Neuron (in vitro differentiated cells): ENCODE results near the gene PPP1R8.
A peak's percentile ranks its signal among the peaks of the same experiment; 100 is the strongest.
"Not testable (repeated sequence)": the region's sequence is repeated elsewhere in the genome, so short reads cannot be mapped to it uniquely, and the experiment has no call there.

Experiments used
- H2AFZ ChIP-seq: one replicate; pipeline ENCODE4 v1.6.1; 2013; ENCODE audit warnings: low read depth, mild to moderate bottlenecking, inconsistent platforms, low read length, moderate library complexity
- H3K27me3 ChIP-seq: one replicate; pipeline ENCODE4 v1.6.1; 2013; ENCODE audit warnings: low read length; ENCODE audit not compliant: insufficient read depth
- H3K36me3 ChIP-seq: one replicate; pipeline ENCODE4 v1.6.1; 2013; ENCODE audit warnings: low read length; ENCODE audit not compliant: insufficient read depth
- H3K4me1 ChIP-seq: one replicate; pipeline ENCODE4 v1.6.1; 2013; ENCODE audit warnings: low read length; ENCODE audit not compliant: insufficient read depth
- H3K4me3 ChIP-seq: 2 replicates; pipeline ENCODE4 v1.5.1; 2013; ENCODE audit warnings: mild to moderate bottlenecking, low read length, moderate library complexity
- H3K9me3 ChIP-seq: one replicate; pipeline ENCODE4 v1.6.1; 2013; ENCODE audit warnings: low read length

PPP1R8 gene

GRCh38 chr1:27811741-27812500 lies 18.7 kb upstream of the PPP1R8 start:
- H3K36me3 ChIP-seq, result peaks cover 12% of the 10 kb centered on the region
- H3K9me3 ChIP-seq, result no peaks in the 10 kb centered on the region
- no peaks in the 10 kb centered on the region for H3K4me1 ChIP-seq
- no peaks in the 10 kb centered on the region for H3K27me3 ChIP-seq
- H3K4me3 ChIP-seq, result no peak overlapping the region
- no peak overlapping the region for H2AFZ ChIP-seq

GRCh38 chr1:27816921-27817630 lies 13.5 kb upstream of the PPP1R8 start:
- H2AFZ ChIP-seq, result no peak overlapping the region
- H3K4me1 ChIP-seq, result no peaks in the 10 kb centered on the region
- no peaks in the 10 kb centered on the region for H3K27me3 ChIP-seq
- no peaks in the 10 kb centered on the region for H3K9me3 ChIP-seq
- no peak overlapping the region for H3K4me3 ChIP-seq
- H3K36me3 ChIP-seq, result peaks cover 33% of the 10 kb centered on the region

- H3K4me3 ChIP-seq, result no peak overlapping the region
- no peaks in the 10 kb centered on the region for H3K4me1 ChIP-seq
- no peak overlapping the region for H2AFZ ChIP-seq
- no peaks in the 10 kb centered on the region for H3K27me3 ChIP-seq
- H3K9me3 ChIP-seq, result no peaks in the 10 kb centered on the region
- peaks cover 23% of the 10 kb centered on the region for H3K36me3 ChIP-seq
Measured at GRCh38 chr1:27821761-27822315, 8.7 kb upstream of the PPP1R8 start.

GRCh38 chr1:27823784-27824183 lies 6.8 kb upstream of the PPP1R8 start:
- Histone ChIP-seq H3K9me3 (no peaks in the 10 kb centered on the region), H2AFZ (no peak overlapping the region), H3K4me3 (no peak overlapping the region), H3K27me3 (no peaks in the 10 kb centered on the region), H3K4me1 (peaks cover 2% of the 10 kb centered on the region), H3K36me3 (peaks cover 13% of the 10 kb centered on the region)

GRCh38 chr1:27824411-27824810 lies 6.2 kb upstream of the PPP1R8 start:
- H2AFZ ChIP-seq, result no peak overlapping the region
- no peaks in the 10 kb centered on the region for H3K9me3 ChIP-seq
- H3K4me1 ChIP-seq, result peaks cover 3% of the 10 kb centered on the region
- H3K36me3 ChIP-seq, result peaks cover 9% of the 10 kb centered on the region
- H3K4me3 ChIP-seq, result no peak overlapping the region
- H3K27me3 ChIP-seq, result no peaks in the 10 kb centered on the region

- Histone ChIP-seq H3K36me3 (peaks cover 19% of the 10 kb centered on the region), H3K4me3 (peak overlapping the region; percentile 79), H3K4me1 (peaks cover 22% of the 10 kb centered on the region)
- H2AFZ ChIP-seq, H3K9me3 ChIP-seq, H3K27me3 ChIP-seq: not testable (repeated sequence)
Measured at GRCh38 chr1:27829339-27829960, 1.1 kb upstream of the PPP1R8 start.

- peak overlapping the region; percentile 79 for H3K4me3 ChIP-seq
- H3K36me3 ChIP-seq, result peaks cover 33% of the 10 kb centered on the region
- no peaks in the 10 kb centered on the region for H3K27me3 ChIP-seq
- peaks cover 22% of the 10 kb centered on the region for H3K4me1 ChIP-seq
- peaks cover 2% of the 10 kb centered on the region for H3K9me3 ChIP-seq
- peak overlapping the region; percentile 93 for H2AFZ ChIP-seq
Measured at GRCh38 chr1:27831568-27832410, 1.2 kb downstream of the PPP1R8 start.

GRCh38 chr1:27832762-27833161 lies 2.2 kb downstream of the PPP1R8 start:
- no peaks in the 10 kb centered on the region for H3K27me3 ChIP-seq
- H2AFZ ChIP-seq, result no peak overlapping the region
- peaks cover 35% of the 10 kb centered on the region for H3K36me3 ChIP-seq
- H3K4me3 ChIP-seq, result no peak overlapping the region
- peaks cover 22% of the 10 kb centered on the region for H3K4me1 ChIP-seq
- peaks cover 2% of the 10 kb centered on the region for H3K9me3 ChIP-seq

GRCh38 chr1:27833470-27833869 lies 2.9 kb downstream of the PPP1R8 start:
- no peak overlapping the region for H3K4me3 ChIP-seq
- peaks cover 22% of the 10 kb centered on the region for H3K4me1 ChIP-seq
- H3K9me3 ChIP-seq, result peaks cover 2% of the 10 kb centered on the region
- no peak overlapping the region for H2AFZ ChIP-seq
- no peaks in the 10 kb centered on the region for H3K27me3 ChIP-seq
- peaks cover 38% of the 10 kb centered on the region for H3K36me3 ChIP-seq

- peaks cover 52% of the 10 kb centered on the region for H3K36me3 ChIP-seq
- H3K9me3 ChIP-seq, result peaks cover 2% of the 10 kb centered on the region
- H3K27me3 ChIP-seq, result no peaks in the 10 kb centered on the region
- H3K4me1 ChIP-seq, result peaks cover 15% of the 10 kb centered on the region
- H2AFZ ChIP-seq, result no peak overlapping the region
- H3K4me3 ChIP-seq, result no peak overlapping the region
Measured at GRCh38 chr1:27835046-27835445, 4.5 kb downstream of the PPP1R8 start.

- H3K36me3 ChIP-seq, result peaks cover 56% of the 10 kb centered on the region
- no peak overlapping the region for H2AFZ ChIP-seq
- H3K9me3 ChIP-seq, result peaks cover 2% of the 10 kb centered on the region
- H3K4me3 ChIP-seq, result no peak overlapping the region
- H3K4me1 ChIP-seq, result peaks cover 15% of the 10 kb centered on the region
- H3K27me3 ChIP-seq, result no peaks in the 10 kb centered on the region
Measured at GRCh38 chr1:27835501-27835900, 4.9 kb downstream of the PPP1R8 start.

GRCh38 chr1:27849951-27850350 lies 19.4 kb downstream of the PPP1R8 start:
- no peak overlapping the region for H3K4me3 ChIP-seq

More at GRCh38 chr1:27849951-27850350, 19.4 kb downstream of the PPP1R8 start:
- no peak overlapping the region for H2AFZ ChIP-seq
- no peaks in the 10 kb centered on the region for H3K27me3 ChIP-seq
- H3K4me1 ChIP-seq, result no peaks in the 10 kb centered on the region
- peaks cover 61% of the 10 kb centered on the region for H3K36me3 ChIP-seq
- peaks cover 13% of the 10 kb centered on the region for H3K9me3 ChIP-seq
